Lower leg skin (tissue), 3 donors: Measurements from ENCODE around the gene PAXX.

Source experiments
- POLR2A ChIP-seq, 2 donors: fragments of 450-650 bp; IDR thresholded peaks; one replicate each; pipeline ENCODE4 v1.6.1; 2016 to 2017; ENCODE audit warnings: antibody characterized with exemption in 2 of 2, mild to moderate bottlenecking in 1 of 2, moderate library complexity in 1 of 2
- TF ChIP-seq, protein P1 (sequence below), 3 donors: fragments of 450-650 bp; IDR thresholded peaks; one replicate each; pipeline ENCODE4 v1.5.1; 2016; ENCODE audit warnings: antibody characterized with exemption in 3 of 3, mild to moderate bottlenecking in 3 of 3, moderate library complexity in 2 of 3

DNA sequence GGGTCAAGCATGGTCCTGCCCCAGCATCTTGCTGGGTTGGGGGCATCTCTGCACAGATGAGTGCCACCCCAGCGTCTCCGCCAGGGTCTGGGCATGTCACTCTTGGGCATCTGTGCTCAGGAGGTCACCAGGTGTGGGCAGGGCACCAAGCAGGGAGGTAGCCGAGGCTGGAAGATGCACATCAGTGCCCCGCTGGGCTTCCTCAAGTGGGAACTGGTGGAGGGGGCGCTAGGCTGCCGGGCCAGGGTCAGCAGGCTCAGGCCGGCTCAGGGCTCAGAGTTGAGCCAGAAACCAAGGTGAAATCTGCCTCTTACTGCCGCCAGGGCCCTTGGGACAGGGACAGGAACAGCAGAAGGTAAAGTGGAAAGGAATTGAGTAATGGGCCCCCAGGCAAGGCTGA lies 43.7 kb downstream of the PAXX start:
- TF ChIP-seq, protein P1, sequence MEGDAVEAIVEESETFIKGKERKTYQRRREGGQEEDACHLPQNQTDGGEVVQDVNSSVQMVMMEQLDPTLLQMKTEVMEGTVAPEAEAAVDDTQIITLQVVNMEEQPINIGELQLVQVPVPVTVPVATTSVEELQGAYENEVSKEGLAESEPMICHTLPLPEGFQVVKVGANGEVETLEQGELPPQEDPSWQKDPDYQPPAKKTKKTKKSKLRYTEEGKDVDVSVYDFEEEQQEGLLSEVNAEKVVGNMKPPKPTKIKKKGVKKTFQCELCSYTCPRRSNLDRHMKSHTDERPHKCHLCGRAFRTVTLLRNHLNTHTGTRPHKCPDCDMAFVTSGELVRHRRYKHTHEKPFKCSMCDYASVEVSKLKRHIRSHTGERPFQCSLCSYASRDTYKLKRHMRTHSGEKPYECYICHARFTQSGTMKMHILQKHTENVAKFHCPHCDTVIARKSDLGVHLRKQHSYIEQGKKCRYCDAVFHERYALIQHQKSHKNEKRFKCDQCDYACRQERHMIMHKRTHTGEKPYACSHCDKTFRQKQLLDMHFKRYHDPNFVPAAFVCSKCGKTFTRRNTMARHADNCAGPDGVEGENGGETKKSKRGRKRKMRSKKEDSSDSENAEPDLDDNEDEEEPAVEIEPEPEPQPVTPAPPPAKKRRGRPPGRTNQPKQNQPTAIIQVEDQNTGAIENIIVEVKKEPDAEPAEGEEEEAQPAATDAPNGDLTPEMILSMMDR (IDR thresholded peaks at IDR 0.05), result no peak
- TF ChIP-seq POLR2A (IDR thresholded peaks at IDR 0.05), result no peak
